KMS-11 (cell line): ENCODE data around the gene GATC.

Experiments used
- H2AFZ ChIP-seq: fragments of 200-600 bp; sonication (generic); 2 replicates; pipeline ENCODE4 v1.6.1; 2016; ENCODE audit warnings: antibody characterized with exemption, mixed run types, low read depth
- H3K27ac ChIP-seq: fragments of 200-600 bp; sonication (generic); 2 replicates; pipeline ENCODE4 v1.6.1; 2016; ENCODE audit warnings: mild to moderate bottlenecking, mixed run types
- H3K27me3 ChIP-seq: fragments of 200-600 bp; sonication (generic); 2 replicates; pipeline ENCODE4 v1.6.1; 2017; ENCODE audit warnings: mild to moderate bottlenecking, low read depth, mixed run types, moderate library complexity; ENCODE audit not compliant: insufficient read depth
- H3K36me3 ChIP-seq: fragments of 200-600 bp; sonication (generic); 2 replicates; pipeline ENCODE4 v1.6.1; 2017; ENCODE audit warnings: mild to moderate bottlenecking, mixed run types; ENCODE audit not compliant: insufficient read depth
- H3K4me1 ChIP-seq: fragments of 200-600 bp; sonication (generic); 2 replicates; pipeline ENCODE4 v1.6.1; 2016; ENCODE audit warnings: mild to moderate bottlenecking, low read depth, mixed run types; ENCODE audit not compliant: poor library complexity, severe bottlenecking
- H3K4me2 ChIP-seq: fragments of 200-600 bp; sonication (generic); 2 replicates; pipeline ENCODE4 v1.7.0; 2016; ENCODE audit warnings: mild to moderate bottlenecking, mixed run types
- H3K4me3 ChIP-seq: fragments of 200-600 bp; sonication (generic); IDR thresholded peaks from 2 replicates; pipeline ENCODE4 v1.6.1; 2017; ENCODE audit warnings: low read depth, low read length, mixed read lengths; ENCODE audit not compliant: insufficient read depth
- H3K79me2 ChIP-seq: fragments of 200-600 bp; sonication (generic); 2 replicates; pipeline ENCODE4 v1.6.1; 2016; ENCODE audit warnings: low read depth, mixed run types; ENCODE audit not compliant: insufficient read depth
- H3K9ac ChIP-seq: fragments of 200-600 bp; sonication (generic); 2 replicates; pipeline ENCODE4 v1.6.1; 2016; ENCODE audit warnings: mild to moderate bottlenecking, mixed run types
- H4K20me1 ChIP-seq: fragments of 200-600 bp; sonication (generic); 2 replicates; pipeline ENCODE4 v1.6.1; 2016; ENCODE audit warnings: mild to moderate bottlenecking, mixed run types; ENCODE audit not compliant: insufficient read depth
- CTCF ChIP-seq: fragments of 200-600 bp; sonication (generic); conservative IDR thresholded peaks from 2 replicates; pipeline ENCODE4 v1.6.1; 2017; ENCODE audit warnings: low read depth, mild to moderate bottlenecking, antibody characterized with exemption, low read length, moderate library complexity, mixed read lengths

GATC gene

GRCh38 chr12:120466560-120467315 lies 20.5 kb downstream of the GATC start:
- H3K4me1 ChIP-seq: peaks cover 9% of the 10 kb centered on the region
- no peaks in the 10 kb centered on the region for H3K27me3 ChIP-seq
- peak; percentile 62 for TF ChIP-seq CTCF
- no peak overlapping the region for H3K9ac ChIP-seq
- H3K27ac ChIP-seq: no peak overlapping the region
- H3K4me3 ChIP-seq: no peak overlapping the region
- H4K20me1 ChIP-seq: 0 out of 2 replicates have a peak, but pooled peaks cover 3% of the 10 kb centered on the region
- H3K79me2 ChIP-seq: peaks cover 46% of the 10 kb centered on the region
- H3K36me3 ChIP-seq: peaks cover 4% of the 10 kb centered on the region; the same call in 1 of the 2 replicates
- no peak overlapping the region for H2AFZ ChIP-seq
- no peak overlapping the region for H3K4me2 ChIP-seq

- Histone ChIP-seq H3K36me3 (peaks cover 4% of the 10 kb centered on the region; the same call in 1 of the 2 replicates), H2AFZ (no peak overlapping the region), H3K27me3 (no peaks in the 10 kb centered on the region), H3K4me1 (peaks cover 9% of the 10 kb centered on the region), H4K20me1 (0 out of 2 replicates have a peak, but pooled peaks cover 3% of the 10 kb centered on the region), H3K27ac (no peak overlapping the region), H3K9ac (no peak overlapping the region), H3K4me3 (no peak overlapping the region), H3K4me2 (no peak overlapping the region), H3K79me2 (peaks cover 46% of the 10 kb centered on the region)
- TF ChIP-seq CTCF: no peak
These were observed 21.2 kb downstream of the GATC start for GRCh38 chr12:120467439-120467838.

GRCh38 chr12:120468325-120468820 lies 22.1 kb downstream of the GATC start:
- Histone ChIP-seq H3K27me3 (no peaks in the 10 kb centered on the region), H3K4me1 (peaks cover 9% of the 10 kb centered on the region), H3K4me2 (peak overlapping the region; percentile 57), H3K4me3 (no peak overlapping the region), H2AFZ (no peak overlapping the region), H3K79me2 (peaks cover 46% of the 10 kb centered on the region), H3K9ac (peak overlapping the region; percentile 60; the same call in 1 of the 2 replicates), H3K27ac (no peak overlapping the region; the same call in 1 of the 2 replicates), H3K36me3 (peaks cover 4% of the 10 kb centered on the region; the same call in 1 of the 2 replicates), H4K20me1 (0 out of 2 replicates have a peak, but pooled peaks cover 3% of the 10 kb centered on the region)
- TF ChIP-seq CTCF: no peak

- Histone ChIP-seq H3K4me1 (peaks cover 9% of the 10 kb centered on the region), H3K4me3 (no peak overlapping the region), H3K36me3 (peaks cover 4% of the 10 kb centered on the region; the same call in 1 of the 2 replicates), H4K20me1 (0 out of 2 replicates have a peak, but pooled peaks cover 3% of the 10 kb centered on the region), H3K9ac (peak overlapping the region; percentile 60; the same call in 1 of the 2 replicates), H3K27me3 (no peaks in the 10 kb centered on the region), H3K79me2 (peaks cover 45% of the 10 kb centered on the region), H3K27ac (peak overlapping the region; percentile 47; the same call in 1 of the 2 replicates), H2AFZ (no peak overlapping the region), H3K4me2 (peak overlapping the region; percentile 57; the same call in 1 of the 2 replicates)
- TF ChIP-seq CTCF: no peak
These were observed 22.7 kb downstream of the GATC start for GRCh38 chr12:120468821-120469449.
